K562 (cell line): Measurements from ENCODE around the gene EMD. TPM values are rescaled to one million over a fixed set of nuclear protein-coding genes. Genes with fewer than 3 reads are reported as not detected.
A peak's percentile ranks its signal among the peaks of the same experiment; 100 is the strongest.

Source experiments
- CHD7 ChIP-seq: fragments of 200-600 bp; sonication (generic); IDR thresholded peaks from one replicate; pipeline ENCODE4 v1.6.1; 2012; ENCODE audit warnings: mild to moderate bottlenecking, low read depth, low read length, inconsistent platforms
- HOMEZ ChIP-seq: fragments of 250-450 bp; sonication (Bioruptor Pico); IDR thresholded peaks from 2 replicates; pipeline ENCODE4 v1.4.0; 2020; ENCODE audit warnings: mild to moderate bottlenecking, moderate library complexity
- KDM5B ChIP-seq: fragments of 200-600 bp; sonication (generic); IDR thresholded peaks from 2 replicates; pipeline ENCODE4 v1.6.1; 2012; ENCODE audit warnings: low read depth, mild to moderate bottlenecking, moderate library complexity, low read length, control low read depth, inconsistent platforms; ENCODE audit not compliant: insufficient replicate concordance
- MAZ ChIP-seq, 2 experiments: fragments of 450-650 bp in 1 of 2; sonication (generic) in 1 of 2; formaldehyde crosslinking; IDR thresholded peaks in 1 of 2; conservative IDR thresholded peaks in 1 of 2; 2 replicates each; pipeline versions ENCODE4 v1.4.0 to v1.5.0; 2020; ENCODE audit warnings: mild to moderate bottlenecking in 1 of 2, missing genetic modification reagents in 1 of 2
- PML ChIP-seq: IDR thresholded peaks from 2 replicates; pipeline ENCODE4 v1.6.1; 2012; ENCODE audit warnings: low read length, inconsistent platforms
- TAL1 ChIP-seq: fragments of 450-650 bp; IDR thresholded peaks from 2 replicates; pipeline ENCODE4 v1.6.1; 2016; ENCODE audit warnings: mild to moderate bottlenecking
- ZBTB26 ChIP-seq: fragments of 450-650 bp; formaldehyde crosslinking; IDR thresholded peaks from 2 replicates; pipeline ENCODE4 v1.4.0; 2022; ENCODE audit warnings: missing genetic modification characterization
- polyA plus RNA-seq, 8 experiments: library from polyadenylated mRNA; depleted of rRNA in 4 of 8; stranded (reverse) in 5 of 8; unstranded in 3 of 8; fragments of >200 nt; fragmentation: Nextera tagmentation in 2 of 8; fragmentation: Illumina TruSeq in 1 of 8; extraction: Ambion mirVana in 2 of 8; extraction: Trizol in 1 of 8; gene quantifications; 2 replicates each; pipeline versions ENCODE4 v1.2.1 to v1.2.3, GENCODE V29; 2011 to 2014; ENCODE audit warnings: inconsistent platforms in 1 of 8, missing spikeins in 1 of 8
- total RNA-seq, 7 experiments: library from RNA; depleted of rRNA in 6 of 7; stranded (reverse); fragments of >200 nt in 6 of 7; fragmentation: Illumina TruSeq in 2 of 7; extraction: Trizol in 2 of 7; gene quantifications; 2 replicates each; pipeline versions ENCODE4 v1.2.1 to v1.2.3, GENCODE V29; 2011 to 2021; ENCODE audit warnings: low replicate concordance in 1 of 7

EMD gene
- total and polyA plus RNA-seq, 9 of the 15 experiments (the other 6 are each of a cell fraction or from before 2014, with no cell fraction given), result 2.3 to 206 (median 61.9) TPM

- TF ChIP-seq HOMEZ (CRISPR knock-in tag), result no peak
- TF ChIP-seq ZBTB26 (CRISPR knock-in tag), result peak; percentile 95
- 0 out of 2 replicates have a peak, but pooled peaks have one; percentile 4 for TF ChIP-seq TAL1
- peak; percentile 87 for TF ChIP-seq PML
- peak; percentile 39 for TF ChIP-seq CHD7
- peak; percentile 94 for TF ChIP-seq KDM5B
- TF ChIP-seq MAZ (CRISPR knock-in tag; conservative IDR thresholded peaks at IDR 0.05 in 1 of 2, IDR thresholded peaks at IDR 0.05 in 1 of 2), result no peak
Measured at GRCh38 chrX:154401045-154401799, 22.1 kb downstream of the EMD start (continued).
